Amygdala (tissue), 56 donors: ENCODE data around the gene ZNF81.
"Not testable (repeated sequence)": the region's sequence is repeated elsewhere in the genome, so short reads cannot be mapped to it uniquely, and the experiment has no call there.

Source experiments
- DNase-seq, 56 donors: peaks; one replicate each; lab custom pipeline; 2025; lab: John Stamatoyannopoulos, UW

Gene ZNF81

GRCh38 chrX:47840111-47840510, 3.4 kb downstream of the ZNF81 start:
- no peak for DNase-seq

- DNase-seq = no peak
Observed at GRCh38 chrX:47843363-47843762, 6.7 kb downstream of the ZNF81 start.

GRCh38 chrX:47844117-47844516, 7.4 kb downstream of the ZNF81 start:
- no peak for DNase-seq

GRCh38 chrX:47846040-47846439, 9.3 kb downstream of the ZNF81 start:
- DNase-seq = peak in 2 of 56 donors; percentile 0

GRCh38 chrX:47849778-47850177, 13.1 kb downstream of the ZNF81 start:
- no peak for DNase-seq

GRCh38 chrX:47850389-47850788, 13.7 kb downstream of the ZNF81 start:
- DNase-seq = not testable (repeated sequence)

GRCh38 chrX:47850901-47851300, 14.2 kb downstream of the ZNF81 start:
- DNase-seq = no peak

- peak in 23 of 56 donors; percentile 0 to 54 (median 2) for DNase-seq
Observed at GRCh38 chrX:47854474-47854873, 17.8 kb downstream of the ZNF81 start.

- no peak for DNase-seq
Observed at GRCh38 chrX:47859686-47860085, 23.0 kb downstream of the ZNF81 start.

- DNase-seq = no peak
Observed at GRCh38 chrX:47862680-47863079, 26.0 kb downstream of the ZNF81 start.

- no peak for DNase-seq
Observed at GRCh38 chrX:47863187-47863586, 26.5 kb downstream of the ZNF81 start.

- DNase-seq = no peak
Observed at GRCh38 chrX:47864300-47864699, 27.6 kb downstream of the ZNF81 start.

- no peak for DNase-seq
Observed at GRCh38 chrX:47864785-47865184, 28.1 kb downstream of the ZNF81 start.

- DNase-seq = no peak
Observed at GRCh38 chrX:47873123-47873522, 36.4 kb downstream of the ZNF81 start.

- DNase-seq = no peak
Observed at GRCh38 chrX:47877327-47877726, 40.6 kb downstream of the ZNF81 start.

GRCh38 chrX:47878198-47878597, 41.5 kb downstream of the ZNF81 start:
- DNase-seq = no peak

- no peak for DNase-seq
Observed at GRCh38 chrX:47879463-47879862, 42.8 kb downstream of the ZNF81 start.

GRCh38 chrX:47880927-47881326, 44.2 kb downstream of the ZNF81 start:
- no peak for DNase-seq

- no peak for DNase-seq
Observed at GRCh38 chrX:47885501-47885900, 48.8 kb downstream of the ZNF81 start.

- DNase-seq = no peak
Observed at GRCh38 chrX:47898024-47898423, 61.3 kb downstream of the ZNF81 start.

- DNase-seq = no peak
Observed at GRCh38 chrX:47900833-47901232, 64.1 kb downstream of the ZNF81 start.

GRCh38 chrX:47902161-47902560, 65.5 kb downstream of the ZNF81 start:
- no peak for DNase-seq

GRCh38 chrX:47915886-47916493, 79.3 kb downstream of the ZNF81 start:
- no peak for DNase-seq
